WERI-Rb-1 (cell line): ENCODE measurements around the gene DGKB.

Source experiments
- DNase-seq: peaks from one replicate; pipeline ENCODE4 v3.0.0-alpha.2; 2020
- H3K27ac ChIP-seq: fragments of 250-450 bp; sonication (Bioruptor Pico); 2 replicates; pipeline ENCODE4 v1.5.1; 2020; ENCODE audit warnings: mild to moderate bottlenecking, moderate library complexity
- H3K27me3 ChIP-seq: fragments of 250-450 bp; sonication (Bioruptor Pico); 2 replicates; pipeline ENCODE4 v1.5.1; 2021; ENCODE audit warnings: mild to moderate bottlenecking, low read depth, moderate library complexity; ENCODE audit not compliant: insufficient read depth, severe bottlenecking
- H3K36me3 ChIP-seq: fragments of 250-450 bp; sonication (Bioruptor Pico); 2 replicates; pipeline ENCODE4 v1.5.1; 2020; ENCODE audit warnings: mild to moderate bottlenecking, moderate library complexity
- H3K4me3 ChIP-seq: 2 replicates; pipeline ENCODE4 v1.5.1; 2011; ENCODE audit warnings: low read depth, mild to moderate bottlenecking, control low read depth, low read length
- H3K9me3 ChIP-seq: fragments of 250-450 bp; sonication (Bioruptor Pico); 2 replicates; pipeline ENCODE4 v1.5.1; 2021; ENCODE audit warnings: mild to moderate bottlenecking, moderate library complexity; ENCODE audit not compliant: severe bottlenecking
- CTCF ChIP-seq: IDR thresholded peaks from 2 replicates; pipeline ENCODE4 v1.5.1; 2011; ENCODE audit warnings: low read depth, mild to moderate bottlenecking, control low read depth, inconsistent platforms, low read length

Gene DGKB

GRCh38 chr7:14776266-14776665 lies 126.3 kb downstream of the DGKB start:
- Histone ChIP-seq H3K27me3 (no peaks in the 10 kb centered on the region), H3K36me3 (no peaks in the 10 kb centered on the region), H3K27ac (no peak overlapping the region), H3K4me3 (no peak overlapping the region), H3K9me3 (peaks cover 7% of the 10 kb centered on the region)
- no peak for DNase-seq
- TF ChIP-seq CTCF: no peak

GRCh38 chr7:14773729-14774271 lies 128.8 kb downstream of the DGKB start:
- no peak for TF ChIP-seq CTCF
- peaks cover 7% of the 10 kb centered on the region for H3K9me3 ChIP-seq
- H3K27ac ChIP-seq: no peak overlapping the region
- DNase-seq: no peak
- H3K4me3 ChIP-seq: no peak overlapping the region
- no peaks in the 10 kb centered on the region for H3K36me3 ChIP-seq
- no peaks in the 10 kb centered on the region for H3K27me3 ChIP-seq

GRCh38 chr7:14770614-14771013 lies 131.9 kb downstream of the DGKB start:
- no peak for TF ChIP-seq CTCF
- no peaks in the 10 kb centered on the region for H3K27me3 ChIP-seq
- no peaks in the 10 kb centered on the region for H3K9me3 ChIP-seq
- H3K4me3 ChIP-seq: no peak overlapping the region
- no peak overlapping the region for H3K27ac ChIP-seq
- DNase-seq: no peak
- H3K36me3 ChIP-seq: no peaks in the 10 kb centered on the region

- H3K27ac ChIP-seq: no peak overlapping the region
- no peak for TF ChIP-seq CTCF
Measured at GRCh38 chr7:14769261-14769660, 133.3 kb downstream of the DGKB start.

GRCh38 chr7:14767716-14768425 lies 134.7 kb downstream of the DGKB start:
- DNase-seq: no peak
- H3K36me3 ChIP-seq: no peaks in the 10 kb centered on the region
- H3K27me3 ChIP-seq: no peaks in the 10 kb centered on the region
- TF ChIP-seq CTCF: no peak
- no peak overlapping the region for H3K4me3 ChIP-seq
- no peaks in the 10 kb centered on the region for H3K9me3 ChIP-seq
- no peak overlapping the region for H3K27ac ChIP-seq

More at GRCh38 chr7:14769261-14769660, 133.3 kb downstream of the DGKB start:
- H3K27me3 ChIP-seq: no peaks in the 10 kb centered on the region
- no peak overlapping the region for H3K4me3 ChIP-seq
- no peaks in the 10 kb centered on the region for H3K36me3 ChIP-seq
- H3K9me3 ChIP-seq: no peaks in the 10 kb centered on the region
- DNase-seq: no peak

- no peaks in the 10 kb centered on the region for H3K9me3 ChIP-seq
- H3K27me3 ChIP-seq: no peaks in the 10 kb centered on the region
- no peaks in the 10 kb centered on the region for H3K36me3 ChIP-seq
- H3K4me3 ChIP-seq: no peak overlapping the region
- H3K27ac ChIP-seq: no peak overlapping the region
- TF ChIP-seq CTCF: no peak
- DNase-seq: no peak
Measured at GRCh38 chr7:14766747-14767146, 135.8 kb downstream of the DGKB start.
